ENCODE measurements around the gene ERVFRD-1.
"Not testable (repeated sequence)": the region's sequence is repeated elsewhere in the genome, so short reads cannot be mapped to it uniquely, and the experiment has no call there.

ERVFRD-1 gene

GRCh38 chr6:11129908-11130565, 18.5 kb upstream of the ERVFRD-1 start:
- no peak overlapping the region for H3K4me3 ChIP-seq (ENCODE audit: low read length in 2 of 2)
- no peaks in the 10 kb centered on the region for H3K9me3 ChIP-seq (ENCODE audit: control insufficient read depth in 2 of 2, low read length in 2 of 2)
- no peak overlapping the region for H3K9ac ChIP-seq (ENCODE audit: low read depth in 1 of 2, low read length in 2 of 2)
- no peaks in the 10 kb centered on the region for H3K27me3 ChIP-seq (ENCODE audit: control insufficient read depth in 2 of 2, insufficient read depth in 2 of 2, low read length in 2 of 2)
- H3K4me1 ChIP-seq (ENCODE audit: control insufficient read depth in 2 of 2, insufficient read depth in 2 of 2, low read length in 2 of 2): no peaks in the 10 kb centered on the region
- no peak overlapping the region for H3K27ac ChIP-seq (ENCODE audit: low read depth in 2 of 2, low read length in 2 of 2)
- H3K36me3 ChIP-seq (ENCODE audit: control insufficient read depth in 2 of 2, insufficient read depth in 2 of 2, low read length in 2 of 2): peaks cover 5% of the 10 kb centered on the region in 2 donors

DNA sequence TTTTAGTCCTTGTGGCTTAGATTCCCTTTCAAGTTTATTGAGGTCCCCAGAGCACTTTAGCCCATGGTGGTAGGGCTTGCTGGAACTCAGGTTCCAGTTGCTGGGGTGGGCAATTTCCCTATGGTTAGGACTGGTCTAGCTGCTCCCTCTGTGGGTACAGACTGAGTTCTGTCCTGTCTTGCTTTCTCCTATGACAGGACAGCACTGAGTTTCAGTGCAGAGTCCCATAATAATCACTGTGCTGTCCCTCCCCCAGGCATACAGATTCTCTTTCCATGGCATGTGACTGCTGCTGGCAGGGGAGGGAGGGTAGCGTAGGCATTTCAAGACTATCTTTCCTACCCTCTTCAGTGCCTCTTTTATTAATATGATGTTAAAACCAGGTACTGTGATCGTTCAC, 17.1 kb upstream of the ERVFRD-1 start:
- Histone ChIP-seq H3K9me3 (ENCODE audit: control insufficient read depth in 2 of 2, low read length in 2 of 2) (no peaks in the 10 kb centered on the region), H3K27me3 (ENCODE audit: control insufficient read depth in 2 of 2, insufficient read depth in 2 of 2, low read length in 2 of 2) (no peaks in the 10 kb centered on the region), H3K27ac (ENCODE audit: low read depth in 2 of 2, low read length in 2 of 2) (no peak overlapping the region), H3K9ac (ENCODE audit: low read depth in 1 of 2, low read length in 2 of 2) (no peak overlapping the region), H3K4me3 (ENCODE audit: low read length in 2 of 2) (no peak overlapping the region), H3K4me1 (ENCODE audit: control insufficient read depth in 2 of 2, insufficient read depth in 2 of 2, low read length in 2 of 2) (no peaks in the 10 kb centered on the region), H3K36me3 (ENCODE audit: control insufficient read depth in 2 of 2, insufficient read depth in 2 of 2, low read length in 2 of 2) (no peaks in the 10 kb centered on the region)

DNA sequence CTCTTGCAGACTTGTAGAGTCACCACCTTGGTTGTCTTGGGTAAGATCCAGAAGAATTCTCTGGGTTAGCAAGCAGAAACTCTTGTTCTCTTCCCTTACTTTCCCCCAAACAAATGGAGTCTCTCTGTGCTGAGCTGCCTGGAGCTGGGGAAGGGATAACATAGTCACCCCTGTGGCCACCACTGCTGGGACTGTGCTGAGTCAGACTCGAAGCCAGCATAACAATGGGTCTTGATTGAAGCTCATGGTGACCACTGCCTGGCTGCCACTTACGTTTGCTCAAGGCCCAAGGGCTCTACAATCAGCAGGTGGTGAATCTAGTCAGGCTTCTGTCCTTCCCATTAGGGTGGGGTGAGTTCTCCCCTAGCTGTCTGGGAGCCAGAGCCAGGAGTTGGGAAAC, 15.4 kb upstream of the ERVFRD-1 start:
- H3K27me3 ChIP-seq (ENCODE audit: control insufficient read depth in 2 of 2, insufficient read depth in 2 of 2, low read length in 2 of 2): no peaks in the 10 kb centered on the region
- H3K36me3 ChIP-seq (ENCODE audit: control insufficient read depth in 2 of 2, insufficient read depth in 2 of 2, low read length in 2 of 2): no peaks in the 10 kb centered on the region
- no peak overlapping the region for H3K9ac ChIP-seq (ENCODE audit: low read depth in 1 of 2, low read length in 2 of 2)
- H3K4me3 ChIP-seq (ENCODE audit: low read length in 2 of 2): no peak overlapping the region
- no peaks in the 10 kb centered on the region for H3K4me1 ChIP-seq (ENCODE audit: control insufficient read depth in 2 of 2, insufficient read depth in 2 of 2, low read length in 2 of 2)
- no peaks in the 10 kb centered on the region for H3K9me3 ChIP-seq (ENCODE audit: control insufficient read depth in 2 of 2, low read length in 2 of 2)
- no peak overlapping the region for H3K27ac ChIP-seq (ENCODE audit: low read depth in 2 of 2, low read length in 2 of 2)

DNA sequence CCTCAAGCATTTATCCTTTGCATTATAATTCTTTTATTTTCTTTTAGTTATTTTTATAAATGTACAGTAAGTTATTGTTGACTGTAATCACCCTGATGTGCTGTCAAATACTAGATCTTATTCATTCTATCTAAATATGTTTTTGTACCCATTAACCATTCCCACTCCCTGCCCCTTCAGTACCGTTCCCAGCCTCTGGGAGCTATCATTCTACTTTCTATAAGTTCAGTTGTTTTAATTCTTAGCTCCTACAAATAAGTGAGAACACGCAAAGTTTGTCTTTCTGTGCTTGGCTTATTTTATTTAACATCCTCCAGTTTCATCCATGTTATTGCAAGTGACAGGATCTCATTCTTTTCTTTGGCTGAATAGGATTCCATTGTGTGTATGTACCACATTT, 12.5 kb upstream of the ERVFRD-1 start:
- no peaks in the 10 kb centered on the region for H3K27me3 ChIP-seq (ENCODE audit: control insufficient read depth in 2 of 2, insufficient read depth in 2 of 2, low read length in 2 of 2)
- no peaks in the 10 kb centered on the region for H3K4me1 ChIP-seq (ENCODE audit: control insufficient read depth in 2 of 2, insufficient read depth in 2 of 2, low read length in 2 of 2)
- H3K4me3 ChIP-seq (ENCODE audit: low read length in 2 of 2): no peak overlapping the region
- no peaks in the 10 kb centered on the region for H3K36me3 ChIP-seq (ENCODE audit: control insufficient read depth in 2 of 2, insufficient read depth in 2 of 2, low read length in 2 of 2)
- H3K9me3 ChIP-seq (ENCODE audit: control insufficient read depth in 2 of 2, low read length in 2 of 2): no peaks in the 10 kb centered on the region
- no peak overlapping the region for H3K9ac ChIP-seq (ENCODE audit: low read depth in 1 of 2, low read length in 2 of 2)
- no peak overlapping the region for H3K27ac ChIP-seq (ENCODE audit: low read depth in 2 of 2, low read length in 2 of 2)

DNA sequence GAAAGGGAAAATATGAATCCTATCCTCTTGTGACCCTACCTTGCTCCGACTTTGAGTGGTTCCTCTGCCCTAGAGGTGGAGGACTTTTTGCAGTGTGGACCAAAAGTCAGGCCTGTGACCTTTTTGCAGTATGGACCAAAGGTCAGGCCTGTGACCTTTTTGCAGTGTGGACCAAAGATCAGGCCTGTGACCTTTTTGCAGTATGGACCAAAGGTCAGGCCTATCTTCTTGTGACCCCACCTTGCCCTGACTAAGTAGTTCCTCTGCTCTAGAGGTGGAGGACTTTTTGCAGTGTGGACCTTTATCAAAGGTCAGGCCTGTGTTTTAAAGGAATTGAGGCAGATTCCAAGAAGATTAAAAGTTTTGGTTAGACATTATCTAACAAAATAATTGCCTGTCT, 10.9 kb upstream of the ERVFRD-1 start:
- Histone ChIP-seq H3K9me3 (ENCODE audit: control insufficient read depth in 2 of 2, low read length in 2 of 2) (no peaks in the 10 kb centered on the region), H3K4me1 (ENCODE audit: control insufficient read depth in 2 of 2, insufficient read depth in 2 of 2, low read length in 2 of 2) (no peaks in the 10 kb centered on the region), H3K27ac (ENCODE audit: low read depth in 2 of 2, low read length in 2 of 2) (no peak overlapping the region), H3K36me3 (ENCODE audit: control insufficient read depth in 2 of 2, insufficient read depth in 2 of 2, low read length in 2 of 2) (no peaks in the 10 kb centered on the region), H3K4me3 (ENCODE audit: low read length in 2 of 2) (no peak overlapping the region), H3K27me3 (ENCODE audit: control insufficient read depth in 2 of 2, insufficient read depth in 2 of 2, low read length in 2 of 2) (no peaks in the 10 kb centered on the region), H3K9ac (ENCODE audit: low read depth in 1 of 2, low read length in 2 of 2) (no peak overlapping the region)

- Histone ChIP-seq H3K9me3 (ENCODE audit: control insufficient read depth in 2 of 2, low read length in 2 of 2) (no peaks in the 10 kb centered on the region), H3K36me3 (ENCODE audit: control insufficient read depth in 2 of 2, insufficient read depth in 2 of 2, low read length in 2 of 2) (no peaks in the 10 kb centered on the region), H3K4me3 (ENCODE audit: low read length in 2 of 2) (no peak overlapping the region), H3K27me3 (ENCODE audit: control insufficient read depth in 2 of 2, insufficient read depth in 2 of 2, low read length in 2 of 2) (no peaks in the 10 kb centered on the region), H3K9ac (ENCODE audit: low read depth in 1 of 2, low read length in 2 of 2) (no peak overlapping the region), H3K4me1 (ENCODE audit: control insufficient read depth in 2 of 2, insufficient read depth in 2 of 2, low read length in 2 of 2) (no peaks in the 10 kb centered on the region), H3K27ac (ENCODE audit: low read depth in 2 of 2, low read length in 2 of 2) (no peak overlapping the region)
Observed at GRCh38 chr6:11121851-11122250, 10.3 kb upstream of the ERVFRD-1 start.

- H3K27me3 ChIP-seq (ENCODE audit: control insufficient read depth in 2 of 2, insufficient read depth in 2 of 2, low read length in 2 of 2): no peaks in the 10 kb centered on the region
- no peak overlapping the region for H3K27ac ChIP-seq (ENCODE audit: low read depth in 2 of 2, low read length in 2 of 2)
- no peaks in the 10 kb centered on the region for H3K4me1 ChIP-seq (ENCODE audit: control insufficient read depth in 2 of 2, insufficient read depth in 2 of 2, low read length in 2 of 2)
- H3K4me3 ChIP-seq (ENCODE audit: low read length in 2 of 2): no peak overlapping the region
- no peak overlapping the region for H3K9ac ChIP-seq (ENCODE audit: low read depth in 1 of 2, low read length in 2 of 2)
- no peaks in the 10 kb centered on the region for H3K36me3 ChIP-seq (ENCODE audit: control insufficient read depth in 2 of 2, insufficient read depth in 2 of 2, low read length in 2 of 2)
- no peaks in the 10 kb centered on the region for H3K9me3 ChIP-seq (ENCODE audit: control insufficient read depth in 2 of 2, low read length in 2 of 2)
Observed at GRCh38 chr6:11120271-11121005, 8.9 kb upstream of the ERVFRD-1 start.

GRCh38 chr6:11115808-11116536, 4.4 kb upstream of the ERVFRD-1 start:
- not testable (repeated sequence) for H3K36me3 ChIP-seq (ENCODE audit: control insufficient read depth in 2 of 2, insufficient read depth in 2 of 2, low read length in 2 of 2); H3K4me3 ChIP-seq (ENCODE audit: low read length in 2 of 2); H3K9me3 ChIP-seq (ENCODE audit: control insufficient read depth in 2 of 2, low read length in 2 of 2); H3K27me3 ChIP-seq (ENCODE audit: control insufficient read depth in 2 of 2, insufficient read depth in 2 of 2, low read length in 2 of 2); H3K9ac ChIP-seq (ENCODE audit: low read depth in 1 of 2, low read length in 2 of 2); H3K4me1 ChIP-seq (ENCODE audit: control insufficient read depth in 2 of 2, insufficient read depth in 2 of 2, low read length in 2 of 2); H3K27ac ChIP-seq (ENCODE audit: low read depth in 2 of 2, low read length in 2 of 2)

DNA sequence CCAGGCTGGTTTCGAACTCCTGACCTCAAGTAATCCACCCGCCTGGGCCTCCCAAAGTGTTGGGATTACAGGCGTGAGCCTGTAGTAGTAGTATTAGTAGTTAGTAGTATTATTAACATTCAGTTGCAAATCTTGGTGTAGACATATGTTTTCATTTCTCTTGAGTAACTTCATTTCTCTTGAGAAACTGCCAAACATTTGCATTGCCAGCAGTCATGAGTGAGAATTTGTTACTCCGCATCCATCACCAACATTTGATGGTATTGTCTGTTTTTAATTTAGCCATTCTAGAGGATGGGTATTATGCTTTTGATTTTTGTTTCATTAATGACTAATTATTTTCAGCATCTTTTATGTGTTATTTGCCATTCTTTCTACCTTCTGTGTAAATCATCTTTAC, 1.5 kb upstream of the ERVFRD-1 start:
- Histone ChIP-seq H3K36me3 (ENCODE audit: control insufficient read depth in 2 of 2, insufficient read depth in 2 of 2, low read length in 2 of 2) (no peaks in the 10 kb centered on the region), H3K27ac (ENCODE audit: low read depth in 2 of 2, low read length in 2 of 2) (no peak overlapping the region), H3K9me3 (ENCODE audit: control insufficient read depth in 2 of 2, low read length in 2 of 2) (no peaks in the 10 kb centered on the region), H3K27me3 (ENCODE audit: control insufficient read depth in 2 of 2, insufficient read depth in 2 of 2, low read length in 2 of 2) (no peaks in the 10 kb centered on the region), H3K4me1 (ENCODE audit: control insufficient read depth in 2 of 2, insufficient read depth in 2 of 2, low read length in 2 of 2) (no peaks in the 10 kb centered on the region), H3K4me3 (ENCODE audit: low read length in 2 of 2) (no peak overlapping the region), H3K9ac (ENCODE audit: low read depth in 1 of 2, low read length in 2 of 2) (no peak overlapping the region)

DNA sequence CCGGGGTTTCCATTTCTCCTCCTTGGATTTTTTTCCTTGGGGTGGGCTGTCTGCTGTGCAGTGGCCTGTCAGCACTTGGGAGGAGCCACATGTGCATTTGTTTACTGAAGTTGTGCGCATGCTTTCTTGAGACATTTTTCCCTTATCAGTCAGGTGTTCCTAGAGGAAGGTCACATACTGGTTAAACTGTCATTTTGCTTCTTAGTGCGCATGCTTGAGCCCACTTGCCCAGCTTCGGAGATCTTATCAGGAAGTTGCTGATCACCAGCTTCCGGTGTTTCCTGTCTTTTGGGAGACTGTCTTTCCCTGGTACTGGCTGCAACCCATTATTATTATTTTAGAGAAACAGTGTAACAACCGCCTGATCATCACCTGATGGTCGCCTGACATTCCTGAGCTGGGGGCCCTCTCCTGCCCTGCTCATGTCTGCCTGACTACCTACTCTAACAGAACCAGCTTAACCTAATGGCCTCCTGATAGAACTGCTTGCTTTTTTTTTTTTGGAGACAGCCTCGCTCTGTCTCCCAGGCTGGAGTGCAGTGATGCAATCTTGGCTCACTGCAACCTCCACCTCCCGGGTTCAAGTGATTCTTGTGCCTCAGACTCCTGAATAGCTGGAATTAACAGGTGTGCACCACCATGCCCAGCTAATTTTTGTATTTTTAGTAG, 378 bp upstream of the ERVFRD-1 start:
- no peaks in the 10 kb centered on the region for H3K9me3 ChIP-seq (ENCODE audit: control insufficient read depth in 2 of 2, low read length in 2 of 2)
- no peak overlapping the region for H3K4me3 ChIP-seq (ENCODE audit: low read length in 2 of 2)
- H3K9ac ChIP-seq (ENCODE audit: low read depth in 1 of 2, low read length in 2 of 2): no peak overlapping the region
- H3K27ac ChIP-seq (ENCODE audit: low read depth in 2 of 2, low read length in 2 of 2): no peak overlapping the region
- H3K36me3 ChIP-seq (ENCODE audit: control insufficient read depth in 2 of 2, insufficient read depth in 2 of 2, low read length in 2 of 2): no peaks in the 10 kb centered on the region
- no peaks in the 10 kb centered on the region for H3K4me1 ChIP-seq (ENCODE audit: control insufficient read depth in 2 of 2, insufficient read depth in 2 of 2, low read length in 2 of 2)
- no peaks in the 10 kb centered on the region for H3K27me3 ChIP-seq (ENCODE audit: control insufficient read depth in 2 of 2, insufficient read depth in 2 of 2, low read length in 2 of 2)

Measured in mucosa of rectum (tissue), 2 donors.